ENCODE data around the gene FAM89A.
"Not testable (repeated sequence)": the region's sequence is repeated elsewhere in the genome, so short reads cannot be mapped to it uniquely, and the experiment has no call there.

FAM89A gene

GRCh38 chr1:231058416-231059109 lies 18.5 kb upstream of the FAM89A start:
- WGBS, 2 experiments: 84% methylated on average over 8 of the region's 8 CpGs
- H3K36me3 ChIP-seq (ENCODE audit: control insufficient read depth, insufficient read depth, low read length): no peaks in the 10 kb centered on the region
- H3K4me1 ChIP-seq (ENCODE audit: control insufficient read depth, insufficient read depth, low read length): no peaks in the 10 kb centered on the region
- H3K9me3 ChIP-seq (ENCODE audit: control insufficient read depth, low read length): no peaks in the 10 kb centered on the region
- H3K27me3 ChIP-seq (ENCODE audit: control insufficient read depth, insufficient read depth, low read length, poor library complexity, severe bottlenecking): no peaks in the 10 kb centered on the region
- no peak overlapping the region for H3K4me3 ChIP-seq (ENCODE audit: insufficient read depth, low read depth, low read length)
- no peak overlapping the region for H3K27ac ChIP-seq (ENCODE audit: insufficient read depth, low read depth, low read length, poor library complexity, severe bottlenecking)

DNA sequence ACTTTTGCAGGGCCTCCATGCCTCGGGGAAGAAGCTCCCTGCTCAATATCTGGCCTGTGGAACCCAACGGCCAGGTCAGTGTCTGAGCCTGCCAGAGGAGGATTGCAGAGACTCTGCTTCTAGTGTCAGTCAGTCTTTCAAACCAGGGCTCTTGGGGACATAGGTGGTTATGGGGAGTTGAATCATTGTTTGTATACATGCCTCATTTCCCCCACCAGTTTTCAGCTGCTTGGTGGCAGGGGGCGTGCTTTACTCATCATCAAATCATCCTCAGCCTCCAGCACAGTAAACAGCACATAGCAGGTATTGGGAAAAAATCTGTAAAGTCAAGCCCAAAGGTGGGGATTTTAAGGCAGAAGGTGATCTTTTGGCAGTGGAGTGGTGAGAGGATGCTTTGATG lies 17.4 kb upstream of the FAM89A start:
- no peaks in the 10 kb centered on the region for H3K36me3 ChIP-seq (ENCODE audit: control insufficient read depth, insufficient read depth, low read length)
- no peak overlapping the region for H3K27ac ChIP-seq (ENCODE audit: insufficient read depth, low read depth, low read length, poor library complexity, severe bottlenecking)
- H3K9me3 ChIP-seq (ENCODE audit: control insufficient read depth, low read length): no peaks in the 10 kb centered on the region
- no peaks in the 10 kb centered on the region for H3K27me3 ChIP-seq (ENCODE audit: control insufficient read depth, insufficient read depth, low read length, poor library complexity, severe bottlenecking)
- 96 to 97% methylated on average over 2 to 3 of the region's 3 CpGs for WGBS, 2 experiments
- H3K4me1 ChIP-seq (ENCODE audit: control insufficient read depth, insufficient read depth, low read length): no peaks in the 10 kb centered on the region
- H3K4me3 ChIP-seq (ENCODE audit: insufficient read depth, low read depth, low read length): no peak overlapping the region

- Histone ChIP-seq H3K9me3 (ENCODE audit: control insufficient read depth, low read length) (no peaks in the 10 kb centered on the region), H3K4me1 (ENCODE audit: control insufficient read depth, insufficient read depth, low read length) (no peaks in the 10 kb centered on the region), H3K4me3 (ENCODE audit: insufficient read depth, low read depth, low read length) (no peak overlapping the region), H3K27me3 (ENCODE audit: control insufficient read depth, insufficient read depth, low read length, poor library complexity, severe bottlenecking) (no peaks in the 10 kb centered on the region), H3K36me3 (ENCODE audit: control insufficient read depth, insufficient read depth, low read length) (no peaks in the 10 kb centered on the region), H3K27ac (ENCODE audit: insufficient read depth, low read depth, low read length, poor library complexity, severe bottlenecking) (no peak overlapping the region)
These were observed 15.2 kb upstream of the FAM89A start for GRCh38 chr1:231055271-231055670.

DNA sequence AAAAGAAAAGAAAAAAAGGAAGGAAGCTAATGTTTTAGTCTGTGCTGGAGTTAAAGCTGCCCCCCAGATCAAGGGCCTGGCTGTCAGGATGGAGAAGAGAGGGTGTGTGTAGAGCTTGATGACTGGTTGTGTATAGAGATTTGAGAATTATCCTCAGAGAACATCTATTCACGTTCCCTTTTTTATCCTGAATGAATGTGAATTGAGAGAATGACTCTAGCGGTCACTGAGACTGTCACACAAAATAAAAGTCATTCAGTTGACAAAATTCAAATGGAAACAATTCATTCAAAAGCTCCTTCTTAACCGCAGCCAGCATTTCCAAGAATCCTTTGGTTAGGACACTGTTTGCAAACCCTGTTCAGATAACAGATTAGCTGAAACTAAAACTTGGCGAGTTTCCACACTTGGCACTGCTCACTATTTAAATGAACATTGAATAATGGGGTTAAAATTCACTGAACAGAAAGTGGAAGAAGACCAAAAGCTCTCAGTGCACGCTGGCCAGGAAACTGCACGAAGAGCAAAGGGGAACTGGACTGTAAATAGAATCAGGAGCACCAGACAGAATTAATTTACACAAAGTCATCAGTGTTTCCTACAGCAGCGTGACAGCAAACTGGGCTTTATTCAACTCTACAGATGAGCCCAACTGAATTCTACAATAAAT lies 13.6 kb upstream of the FAM89A start:
- WGBS, 2 experiments: 82 to 94% methylated on average over 7 of the region's 7 CpGs
- H3K4me3 ChIP-seq (ENCODE audit: insufficient read depth, low read depth, low read length): no peak overlapping the region
- no peaks in the 10 kb centered on the region for H3K4me1 ChIP-seq (ENCODE audit: control insufficient read depth, insufficient read depth, low read length)
- no peaks in the 10 kb centered on the region for H3K9me3 ChIP-seq (ENCODE audit: control insufficient read depth, low read length)
- no peaks in the 10 kb centered on the region for H3K36me3 ChIP-seq (ENCODE audit: control insufficient read depth, insufficient read depth, low read length)
- H3K27ac ChIP-seq (ENCODE audit: insufficient read depth, low read depth, low read length, poor library complexity, severe bottlenecking): no peak overlapping the region
- H3K27me3 ChIP-seq (ENCODE audit: control insufficient read depth, insufficient read depth, low read length, poor library complexity, severe bottlenecking): no peaks in the 10 kb centered on the region

GRCh38 chr1:231052777-231053176 lies 12.7 kb upstream of the FAM89A start:
- Histone ChIP-seq H3K4me1 (ENCODE audit: control insufficient read depth, insufficient read depth, low read length) (no peaks in the 10 kb centered on the region), H3K9me3 (ENCODE audit: control insufficient read depth, low read length) (no peaks in the 10 kb centered on the region), H3K27ac (ENCODE audit: insufficient read depth, low read depth, low read length, poor library complexity, severe bottlenecking) (no peak overlapping the region), H3K36me3 (ENCODE audit: control insufficient read depth, insufficient read depth, low read length) (no peaks in the 10 kb centered on the region), H3K4me3 (ENCODE audit: insufficient read depth, low read depth, low read length) (no peak overlapping the region), H3K27me3 (ENCODE audit: control insufficient read depth, insufficient read depth, low read length, poor library complexity, severe bottlenecking) (peaks cover 4% of the 10 kb centered on the region)
- 90 to 92% methylated on average over 8 of the region's 8 CpGs for WGBS, 2 experiments

DNA sequence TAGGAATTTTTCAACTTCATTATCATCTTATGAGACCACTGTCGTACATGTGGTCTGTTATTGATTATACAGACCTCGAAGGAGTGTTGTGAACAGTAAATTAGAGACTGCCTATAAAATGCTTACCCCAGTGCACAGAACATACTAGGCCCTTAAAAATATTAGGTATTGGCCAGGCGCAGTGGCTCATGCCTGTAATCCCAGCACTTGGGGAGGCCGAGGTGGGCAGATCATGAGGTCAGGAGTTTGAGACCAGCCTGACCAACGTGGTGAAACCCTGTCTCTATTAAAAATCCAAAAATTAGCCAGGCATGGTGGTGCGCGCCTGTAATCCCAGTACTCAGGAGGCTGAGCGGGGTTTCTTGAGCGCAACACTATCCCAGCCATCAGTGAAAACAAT lies 10.9 kb upstream of the FAM89A start:
- not testable (repeated sequence) for H3K4me1 ChIP-seq (ENCODE audit: control insufficient read depth, insufficient read depth, low read length); H3K36me3 ChIP-seq (ENCODE audit: control insufficient read depth, insufficient read depth, low read length); H3K4me3 ChIP-seq (ENCODE audit: insufficient read depth, low read depth, low read length); H3K9me3 ChIP-seq (ENCODE audit: control insufficient read depth, low read length); H3K27ac ChIP-seq (ENCODE audit: insufficient read depth, low read depth, low read length, poor library complexity, severe bottlenecking)
- H3K27me3 ChIP-seq (ENCODE audit: control insufficient read depth, insufficient read depth, low read length, poor library complexity, severe bottlenecking): peaks cover 23% of the 10 kb centered on the region
- 87 to 88% methylated on average over 9 of the region's 9 CpGs for WGBS, 2 experiments

- Histone ChIP-seq H3K9me3 (ENCODE audit: control insufficient read depth, low read length) (no peaks in the 10 kb centered on the region), H3K4me3 (ENCODE audit: insufficient read depth, low read depth, low read length) (no peak overlapping the region), H3K4me1 (ENCODE audit: control insufficient read depth, insufficient read depth, low read length) (no peaks in the 10 kb centered on the region), H3K27me3 (ENCODE audit: control insufficient read depth, insufficient read depth, low read length, poor library complexity, severe bottlenecking) (peaks cover 28% of the 10 kb centered on the region), H3K36me3 (ENCODE audit: control insufficient read depth, insufficient read depth, low read length) (no peaks in the 10 kb centered on the region), H3K27ac (ENCODE audit: insufficient read depth, low read depth, low read length, poor library complexity, severe bottlenecking) (no peak overlapping the region)
- 95 to 100% methylated on average over 2 to 3 of the region's 3 CpGs for WGBS, 2 experiments
These were observed 10.3 kb upstream of the FAM89A start for GRCh38 chr1:231050395-231050794.

GRCh38 chr1:231049121-231049979 lies 9.3 kb upstream of the FAM89A start:
- Histone ChIP-seq H3K27ac (ENCODE audit: insufficient read depth, low read depth, low read length, poor library complexity, severe bottlenecking) (no peak overlapping the region), H3K4me3 (ENCODE audit: insufficient read depth, low read depth, low read length) (no peak overlapping the region), H3K4me1 (ENCODE audit: control insufficient read depth, insufficient read depth, low read length) (no peaks in the 10 kb centered on the region), H3K36me3 (ENCODE audit: control insufficient read depth, insufficient read depth, low read length) (no peaks in the 10 kb centered on the region), H3K9me3 (ENCODE audit: control insufficient read depth, low read length) (no peaks in the 10 kb centered on the region), H3K27me3 (ENCODE audit: control insufficient read depth, insufficient read depth, low read length, poor library complexity, severe bottlenecking) (peaks cover 33% of the 10 kb centered on the region)
- WGBS, 2 experiments: 89 to 92% methylated on average over 9 to 10 of the region's 10 CpGs

DNA sequence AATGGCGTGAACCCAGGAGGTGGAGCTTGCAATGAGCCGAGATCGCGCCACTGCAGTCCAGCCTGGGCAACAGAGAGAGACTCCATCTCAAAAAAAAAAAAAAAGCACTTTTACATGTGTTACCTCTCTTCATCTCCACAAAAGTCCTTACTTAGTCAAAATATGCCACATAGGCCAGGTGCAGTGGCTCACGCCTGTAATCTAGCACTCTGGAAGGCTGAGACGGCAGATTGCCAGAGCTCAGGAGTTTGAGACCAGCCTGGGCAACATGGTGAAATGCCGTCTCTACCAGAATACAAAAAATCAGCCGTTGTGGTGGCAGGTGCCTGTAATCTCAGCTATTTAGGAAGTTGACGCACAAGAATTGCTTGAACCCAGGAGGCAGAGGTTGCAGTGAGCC lies 8.4 kb upstream of the FAM89A start:
- WGBS, 2 experiments: 86 to 92% methylated on average over 9 of the region's 9 CpGs

DNA sequence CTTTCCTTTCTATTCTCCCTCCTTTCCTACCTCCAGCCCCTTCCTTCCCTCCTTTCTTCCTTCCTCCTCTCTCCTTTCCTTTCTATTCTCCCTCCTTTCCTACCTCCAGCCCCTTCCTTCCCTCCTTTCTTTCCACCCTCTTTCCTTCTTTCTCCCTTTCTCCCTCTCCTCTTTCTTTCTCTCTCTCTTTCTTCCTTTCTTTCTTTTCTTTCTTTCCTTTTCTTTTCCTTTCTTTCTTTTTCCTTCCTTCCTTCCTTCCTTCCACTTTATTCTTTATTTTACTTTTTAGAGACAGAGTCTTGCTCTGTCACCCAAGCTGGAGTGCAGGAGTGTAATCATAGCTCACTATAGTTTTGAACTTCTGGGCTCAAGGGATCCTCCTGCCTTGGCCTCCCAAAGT lies 7.5 kb upstream of the FAM89A start:
- not testable (repeated sequence) for H3K36me3 ChIP-seq (ENCODE audit: control insufficient read depth, insufficient read depth, low read length); H3K9me3 ChIP-seq (ENCODE audit: control insufficient read depth, low read length); H3K4me3 ChIP-seq (ENCODE audit: insufficient read depth, low read depth, low read length); H3K4me1 ChIP-seq (ENCODE audit: control insufficient read depth, insufficient read depth, low read length); H3K27ac ChIP-seq (ENCODE audit: insufficient read depth, low read depth, low read length, poor library complexity, severe bottlenecking)
- peaks cover 45% of the 10 kb centered on the region for H3K27me3 ChIP-seq (ENCODE audit: control insufficient read depth, insufficient read depth, low read length, poor library complexity, severe bottlenecking)

More for the DNA sequence above, 8.4 kb upstream of the FAM89A start:
- H3K4me3 ChIP-seq (ENCODE audit: insufficient read depth, low read depth, low read length); H3K36me3 ChIP-seq (ENCODE audit: control insufficient read depth, insufficient read depth, low read length); H3K9me3 ChIP-seq (ENCODE audit: control insufficient read depth, low read length); H3K27ac ChIP-seq (ENCODE audit: insufficient read depth, low read depth, low read length, poor library complexity, severe bottlenecking); H3K4me1 ChIP-seq (ENCODE audit: control insufficient read depth, insufficient read depth, low read length): not testable (repeated sequence)
- H3K27me3 ChIP-seq (ENCODE audit: control insufficient read depth, insufficient read depth, low read length, poor library complexity, severe bottlenecking): peaks cover 38% of the 10 kb centered on the region
